ENCODE measurements around the gene CEP170B.

GRCh38 chr14:104938436-104938835, 73.4 kb downstream of the CEP170B start:
- no peak for TF ChIP-seq EZH2 (IDR thresholded peaks at IDR 0.05; ENCODE audit: borderline replicate concordance, low read length)
- TF ChIP-seq CTCF (conservative IDR thresholded peaks at IDR 0.05 in 1 of 2, IDR thresholded peaks at IDR 0.05 in 1 of 2; ENCODE audit: extremely low read depth in 1 of 2, insufficient read depth in 1 of 2, low read depth in 1 of 2, low read length in 2 of 2), result no peak

All from mammary epithelial cell (primary cell).